H1 (cell line): Measurements from ENCODE around the gene ACLY. TPM values are rescaled to one million over a fixed set of nuclear protein-coding genes. Genes with fewer than 3 reads are reported as not detected.
A peak's percentile ranks its signal among the peaks of the same experiment; 100 is the strongest.

Source experiments
- YY1 ChIP-seq: IDR thresholded peaks from 2 replicates; pipeline ENCODE4 v1.6.1; 2011; ENCODE audit warnings: low read depth, mild to moderate bottlenecking, low read length
- polyA plus RNA-seq, 7 experiments: library from polyadenylated mRNA; depleted of rRNA in 3 of 7; stranded (reverse) in 5 of 7; unstranded in 2 of 7; fragments of >200 nt in 5 of 7; fragments of 200-250 nt in 2 of 7; gene quantifications; 1 replicate in 5 of 7; 2 replicates in 1 of 7; 4 replicates in 1 of 7; pipeline versions ENCODE4 v1.2.1 to v1.2.3, GENCODE V29; 2011 to 2013; ENCODE audit warnings: missing spikeins in 2 of 7, mixed read lengths in 2 of 7
- total RNA-seq: library from RNA; stranded (reverse); fragmentation: NEBNext Ultra II Directional; extraction: Animal tissue kit (Norgen Biotek cat#: 25700); gene quantifications from 2 replicates; pipeline ENCODE4 v1.2.1, GENCODE V29; 2021

Gene ACLY
- total and polyA plus RNA-seq, 2 of the 8 experiments (the other 6 are each of a cell fraction or from before 2014, with no cell fraction given), result 167 to 393 TPM

GRCh38 chr17:41918314-41919164 lies at the start of gene ACLY (continued):
- 0 out of 2 replicates have a peak, but pooled peaks have one; percentile 4 for TF ChIP-seq YY1
